PC-9 (cell line): Measurements from ENCODE around the gene UBE2L3. TPM values are rescaled to one million over a fixed set of nuclear protein-coding genes. Genes with fewer than 3 reads are reported as not detected.
A peak's percentile ranks its signal among the peaks of the same experiment; 100 is the strongest.

Experiments used
- BruUV-seq: library from RNA; stranded (reverse); fragments of 400-500 nt; replicated peaks from 2 replicates; lab custom pipeline; 2021; lab: Mats Ljungman, UMichigan
- CTCF ChIA-PET: fragments of 300-600 bp; sonication (Branson Sonifier 250); formaldehyde crosslinking; loops from one replicate; lab custom pipeline; 2022; ENCODE audit warnings: antibody characterized with exemption; lab: Charles Lee
- POLR2A ChIA-PET: fragments of 300-600 bp; sonication (Branson Sonifier 250); formaldehyde crosslinking; loops from one replicate; lab custom pipeline; 2022; ENCODE audit warnings: antibody characterized with exemption; ENCODE audit not compliant: unreplicated experiment; lab: Charles Lee
- DNase-seq, 2 experiments: peaks; one replicate each; pipeline versions ENCODE4 v3.0.0 to v3.0.0-alpha.2; 2015 to 2022; ENCODE audit warnings: mixed read lengths in 1 of 2
- H2AFZ ChIP-seq: fragments of 200-600 bp; sonication (generic); 2 replicates; pipeline ENCODE4 v1.8.1; 2017; ENCODE audit warnings: antibody characterized with exemption
- H3F3A ChIP-seq: fragments of 200-600 bp; sonication (generic); 2 replicates; pipeline ENCODE4 v1.8.1; 2017; ENCODE audit warnings: antibody characterized with exemption, mild to moderate bottlenecking, low read depth; ENCODE audit not compliant: insufficient read depth
- H3K27ac ChIP-seq: fragments of 200-600 bp; sonication (generic); 2 replicates; pipeline ENCODE4 v1.6.1; 2016; ENCODE audit warnings: mixed run types
- H3K27me3 ChIP-seq: fragments of 200-600 bp; sonication (generic); 2 replicates; pipeline ENCODE4 v1.6.1; 2016; ENCODE audit warnings: low read depth, mixed run types; ENCODE audit not compliant: insufficient read depth
- H3K36me3 ChIP-seq: fragments of 200-600 bp; sonication (generic); 2 replicates; pipeline ENCODE4 v1.6.1; 2016; ENCODE audit warnings: low read depth, mixed run types
- H3K4me1 ChIP-seq: fragments of 200-600 bp; sonication (generic); replicated peaks from 2 replicates; pipeline ENCODE4 v1.6.1; 2016; ENCODE audit warnings: mixed run types; ENCODE audit not compliant: insufficient read depth
- H3K4me2 ChIP-seq: fragments of 200-600 bp; sonication (generic); 2 replicates; pipeline ENCODE4 v1.6.1; 2017; ENCODE audit warnings: mixed run types
- H3K4me3 ChIP-seq: fragments of 200-600 bp; sonication (generic); 2 replicates; pipeline ENCODE4 v1.6.1; 2016; ENCODE audit warnings: mixed run types
- H3K79me2 ChIP-seq: fragments of 200-600 bp; sonication (generic); 2 replicates; pipeline ENCODE4 v1.6.1; 2017; ENCODE audit warnings: low read depth, mixed run types
- H3K9me2 ChIP-seq: fragments of 200-600 bp; sonication (generic); 2 replicates; pipeline ENCODE4 v1.8.1; 2017; ENCODE audit warnings: mild to moderate bottlenecking; ENCODE audit not compliant: insufficient read depth
- H3K9me3 ChIP-seq: fragments of 200-600 bp; sonication (generic); 2 replicates; pipeline ENCODE4 v1.8.1; 2016; ENCODE audit warnings: low read depth; ENCODE audit not compliant: insufficient read depth
- H4K20me1 ChIP-seq: fragments of 200-600 bp; sonication (generic); 2 replicates; pipeline ENCODE4 v1.8.1; 2017; ENCODE audit not compliant: insufficient read depth
- CTCF ChIP-seq: fragments of 200-600 bp; sonication (generic); conservative IDR thresholded peaks from 2 replicates; pipeline ENCODE4 v1.6.1; 2017; ENCODE audit warnings: mixed run types, antibody characterized with exemption, mild to moderate bottlenecking, moderate library complexity
- EZH2 ChIP-seq: fragments of 200-600 bp; sonication (generic); IDR thresholded peaks from 2 replicates; pipeline ENCODE4 v1.8.0; 2017; ENCODE audit warnings: antibody characterized with exemption, low read depth
- intact Hi-C: fragments of 100-400 bp; cut with micrococcal nuclease; formaldehyde crosslinking; loops from one replicate; pipeline ENCODE4 v1.10.0; 2022; ENCODE audit not compliant: unreplicated experiment
- total RNA-seq: library from RNA; stranded (reverse); gene quantifications from 2 replicates; pipeline ENCODE4 v1.2.3, GENCODE V29; 2021

The UBE2L3 gene
- total RNA-seq, 1 experiment from 2014 or later = 55.8 TPM

DNA sequence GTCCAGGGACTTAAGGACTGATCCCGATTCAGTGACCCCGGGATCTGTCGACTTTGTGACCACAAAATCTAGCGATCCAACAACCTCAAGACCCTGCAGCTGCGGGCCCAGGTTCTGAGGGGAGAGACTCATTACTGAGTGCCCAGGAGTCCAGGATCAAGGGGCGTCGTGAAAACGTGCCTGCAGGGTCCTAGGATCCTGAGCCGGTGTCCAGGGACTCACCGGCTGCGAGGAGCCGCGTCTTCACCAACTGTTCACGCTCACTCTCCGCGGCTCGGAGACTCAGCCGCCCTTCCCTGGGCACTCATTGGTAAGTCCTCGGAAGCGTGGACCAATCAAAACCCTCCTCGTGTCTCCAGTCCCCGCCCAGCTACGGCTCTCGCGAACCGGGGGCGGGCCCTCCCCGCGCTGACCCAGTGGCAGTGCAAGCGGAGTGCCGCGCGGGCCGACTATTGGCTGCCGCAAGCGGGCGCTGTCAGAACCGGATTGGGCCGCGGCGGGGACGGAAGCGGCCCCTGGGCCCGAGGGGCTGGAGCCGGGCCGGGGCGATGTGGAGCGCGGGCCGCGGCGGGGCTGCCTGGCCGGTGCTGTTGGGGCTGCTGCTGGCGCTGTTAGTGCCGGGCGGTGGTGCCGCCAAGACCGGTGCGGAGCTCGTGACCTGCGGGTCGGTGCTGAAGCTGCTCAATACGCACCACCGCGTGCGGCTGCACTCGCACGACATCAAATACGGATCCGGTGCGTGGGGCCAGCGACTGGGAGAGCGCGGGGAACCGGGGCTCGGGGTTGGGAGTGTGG is 74.5 kb downstream of the UBE2L3 start, which contains the start of gene SDF2L1:
Gene SDF2L1, plus strand, starts transcription at position 514 of the 795 bp plus-strand sequence. Its CDS starts 35 bp downstream, at position 549.
- no peaks in the 10 kb centered on the region for H3K9me3 ChIP-seq
- BruUV-seq = no TSS peak
- H4K20me1 ChIP-seq = no peaks in the 10 kb centered on the region; the same call in 1 of the 2 replicates
- H3K4me2 ChIP-seq = peak within 1 kb of the TSS; percentile 90
- H3K9me2 ChIP-seq = no peaks in the 10 kb centered on the region
- no peaks in the 10 kb centered on the region for H3K36me3 ChIP-seq
- ChIA-PET POLR2A (interaction anchor here (0.6 to 0.7 kb wide), 3 partner anchors 13 to 670 kb away, joined by 3 to 5 read pairs (median 3); no protein-coding TSS in a partner anchor), CTCF (interaction anchor here (0.7 to 2.2 kb wide), 3 partner anchors 13 to 34 kb away, joined by 4 to 12 read pairs (median 4); no protein-coding TSS in a partner anchor)
- peak within 1 kb of the TSS; percentile 84 for H2AFZ ChIP-seq
- no peaks in the 10 kb centered on the region; the same call in 1 of the 2 replicates for H3K4me1 ChIP-seq
- peak within 1 kb of the TSS; percentile 74 for H3K27ac ChIP-seq
- no peaks in the 10 kb centered on the region for H3K79me2 ChIP-seq
- no peaks in the 10 kb centered on the region for H3F3A ChIP-seq
- no peaks in the 10 kb centered on the region for H3K27me3 ChIP-seq
- DNase-seq = peak; percentile 93 to 95
- H3K4me3 ChIP-seq = peak within 1 kb of the TSS; percentile 67
- intact Hi-C loops = no loop called here
- TF ChIP-seq CTCF (peak; percentile 47), EZH2 (no peak)

DNA sequence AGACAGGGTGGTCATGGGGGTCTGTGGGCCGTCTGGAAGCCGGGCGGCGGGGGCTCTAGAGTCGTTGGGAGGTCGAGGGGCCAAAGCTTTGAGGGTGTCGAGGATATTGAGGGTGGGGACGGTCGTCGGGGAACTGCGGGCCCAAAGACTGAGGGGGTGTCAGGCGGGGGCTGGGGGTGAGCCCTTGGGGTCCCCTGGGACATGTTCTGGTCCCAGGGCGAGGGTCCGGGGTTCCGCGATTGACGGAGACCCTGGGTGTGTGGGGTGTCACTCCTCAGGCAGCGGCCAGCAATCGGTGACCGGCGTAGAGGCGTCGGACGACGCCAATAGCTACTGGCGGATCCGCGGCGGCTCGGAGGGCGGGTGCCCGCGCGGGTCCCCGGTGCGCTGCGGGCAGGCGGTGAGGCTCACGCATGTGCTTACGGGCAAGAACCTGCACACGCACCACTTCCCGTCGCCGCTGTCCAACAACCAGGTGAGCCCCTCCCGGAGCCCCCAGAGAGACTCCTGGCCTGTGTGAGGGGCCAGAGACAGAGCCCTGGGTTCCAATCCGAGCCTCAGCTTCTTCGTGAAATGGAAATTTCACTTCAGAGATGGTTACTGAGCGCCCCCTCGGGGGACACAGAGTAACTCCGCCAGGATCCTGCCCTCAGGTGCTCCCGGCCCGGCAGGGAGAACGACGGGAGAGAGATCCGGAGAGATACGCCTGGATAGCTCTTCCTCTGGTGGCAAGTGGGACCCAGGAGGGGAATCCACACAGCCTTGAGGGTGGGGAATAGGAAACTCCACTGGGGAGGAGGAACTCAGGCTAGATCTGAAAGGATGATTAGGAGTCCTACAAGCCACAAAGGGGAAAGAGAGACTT is 75.3 kb downstream of the UBE2L3 start:
- H3F3A ChIP-seq = no peaks in the 10 kb centered on the region
- no peaks in the 10 kb centered on the region for H3K27me3 ChIP-seq
- BruUV-seq = no TSS peak
- H3K79me2 ChIP-seq = no peaks in the 10 kb centered on the region
- no peaks in the 10 kb centered on the region; the same call in 1 of the 2 replicates for H3K4me1 ChIP-seq
- H3K4me3 ChIP-seq = peak overlapping the region; percentile 67
- peak overlapping the region; percentile 85 for H3K4me2 ChIP-seq
- ChIA-PET CTCF (interaction anchor here (0.7 to 2.2 kb wide), 3 partner anchors 14 to 35 kb away, joined by 4 to 12 read pairs (median 4); no protein-coding TSS in a partner anchor), POLR2A (interaction anchor here (0.6 kb wide), 2 partner anchors 13 to 14 kb away, joined by 4 to 5 read pairs; no protein-coding TSS in a partner anchor)
- peak overlapping the region; percentile 82 for H2AFZ ChIP-seq
- intact Hi-C loops = no loop called here
- TF ChIP-seq CTCF (peak; percentile 68), EZH2 (no peak)
- H3K9me2 ChIP-seq = no peaks in the 10 kb centered on the region
- no peaks in the 10 kb centered on the region; the same call in 1 of the 2 replicates for H4K20me1 ChIP-seq
- peak; percentile 37 to 44 for DNase-seq
- peak overlapping the region; percentile 71 for H3K27ac ChIP-seq
- H3K36me3 ChIP-seq = no peaks in the 10 kb centered on the region
- no peaks in the 10 kb centered on the region for H3K9me3 ChIP-seq
